Stimulated activated naive CD8-positive, alpha-beta T cell treated with anti-CD3 and anti-CD28 coated beads, Interleukin-15, amount 100 ng/mL, for 72 hours (primary cell): ENCODE data around the gene SLC13A3.

ENCODE experiments used
- ATAC-seq: fragments of 150-1000 bp; cut with Tn5 transposase; 2 replicates; pipeline ENCODE4 v1.10.0; 2021; ENCODE audit warnings: mild to moderate bottlenecking, moderate library complexity
- DNase-seq, 2 donors: peaks; one replicate each; pipeline ENCODE4 v3.0.0; 2021 to 2022
- H3K27ac Mint-ChIP-seq, 2 donors: one replicate each; pipeline ENCODE4 v1.8.0; 2022; ENCODE audit warnings: mild to moderate bottlenecking in 2 of 2, mixed read lengths in 2 of 2, moderate library complexity in 2 of 2
- H3K27me3 Mint-ChIP-seq: one replicate; pipeline ENCODE4 v1.8.0; 2022; ENCODE audit warnings: mixed read lengths
- H3K4me1 Mint-ChIP-seq: one replicate; pipeline ENCODE4 v1.8.0; 2022; ENCODE audit warnings: mild to moderate bottlenecking, mixed read lengths
- H3K4me3 Mint-ChIP-seq, 2 donors: one replicate each; pipeline ENCODE4 v1.8.0; 2022; ENCODE audit warnings: mild to moderate bottlenecking in 2 of 2, mixed read lengths in 2 of 2, moderate library complexity in 1 of 2
- H3K9me3 Mint-ChIP-seq, 2 donors: one replicate each; pipeline ENCODE4 v1.8.0; 2022; ENCODE audit warnings: mixed read lengths in 2 of 2

Gene SLC13A3

GRCh38 chr20:46670585-46671584 is 19.6 kb upstream of the SLC13A3 start:
- ATAC-seq = no peak
- H3K27me3 Mint-ChIP-seq = no peaks in the 10 kb centered on the region

GRCh38 chr20:46670228-46670584 is 18.9 kb upstream of the SLC13A3 start:
- peak overlapping the region in 1 of 2 donors; percentile 19 for H3K27ac Mint-ChIP-seq
- H3K27me3 Mint-ChIP-seq = no peaks in the 10 kb centered on the region
- DNase-seq (no peak), ATAC-seq (no peak)
- H3K4me3 Mint-ChIP-seq = no peak overlapping the region
- no peaks in the 10 kb centered on the region for H3K4me1 Mint-ChIP-seq
- H3K9me3 Mint-ChIP-seq = peaks cover 14 to 30% of the 10 kb centered on the region in 2 donors

More at GRCh38 chr20:46670585-46671584, 19.6 kb upstream of the SLC13A3 start:
- Mint-ChIP-seq H3K4me3 (no peak overlapping the region), H3K4me1 (no peaks in the 10 kb centered on the region), H3K27ac (peak overlapping the region in 1 of 2 donors; percentile 19), H3K9me3 (peaks cover 14 to 30% of the 10 kb centered on the region in 2 donors)
- no peak for DNase-seq

- no peak overlapping the region for H3K4me3 Mint-ChIP-seq
- no peaks in the 10 kb centered on the region for H3K27me3 Mint-ChIP-seq
- H3K9me3 Mint-ChIP-seq = peaks cover 14 to 20% of the 10 kb centered on the region in 2 donors
- no peak for ATAC-seq
- H3K27ac Mint-ChIP-seq = no peak overlapping the region
- no peak for DNase-seq
- H3K4me1 Mint-ChIP-seq = no peaks in the 10 kb centered on the region
Measured at GRCh38 chr20:46666818-46667515, 15.7 kb upstream of the SLC13A3 start.

GRCh38 chr20:46666306-46666705 is 15.0 kb upstream of the SLC13A3 start:
- Mint-ChIP-seq H3K27me3 (no peaks in the 10 kb centered on the region), H3K9me3 (peaks cover 11 to 13% of the 10 kb centered on the region in 2 donors), H3K27ac (no peak overlapping the region), H3K4me1 (no peaks in the 10 kb centered on the region), H3K4me3 (no peak overlapping the region)
- ATAC-seq = no peak
- no peak for DNase-seq

GRCh38 chr20:46665602-46666001 is 14.3 kb upstream of the SLC13A3 start:
- Mint-ChIP-seq H3K27ac (no peak overlapping the region), H3K4me3 (no peak overlapping the region), H3K27me3 (peaks cover 1% of the 10 kb centered on the region), H3K9me3 (peaks cover 6 to 7% of the 10 kb centered on the region in 2 donors), H3K4me1 (no peaks in the 10 kb centered on the region)
- no peak for DNase-seq
- no peak for ATAC-seq

GRCh38 chr20:46663531-46663930 is 12.3 kb upstream of the SLC13A3 start:
- H3K27ac Mint-ChIP-seq = no peak overlapping the region
- DNase-seq (no peak), ATAC-seq (no peak)
- peaks cover 7% of the 10 kb centered on the region for H3K27me3 Mint-ChIP-seq
- H3K4me1 Mint-ChIP-seq = no peaks in the 10 kb centered on the region
- H3K4me3 Mint-ChIP-seq = no peak overlapping the region
- peaks cover 0 to 7% of the 10 kb centered on the region in 2 donors for H3K9me3 Mint-ChIP-seq

- ATAC-seq (no peak), DNase-seq (no peak)
- H3K4me1 Mint-ChIP-seq = no peaks in the 10 kb centered on the region
- peak overlapping the region in 1 of 2 donors; percentile 10 for H3K27ac Mint-ChIP-seq
- H3K4me3 Mint-ChIP-seq = no peak overlapping the region
- H3K9me3 Mint-ChIP-seq = peaks cover 0 to 4% of the 10 kb centered on the region in 2 donors
- peaks cover 7% of the 10 kb centered on the region for H3K27me3 Mint-ChIP-seq
Measured at GRCh38 chr20:46661659-46662058, 10.4 kb upstream of the SLC13A3 start.

- H3K27me3 Mint-ChIP-seq = peaks cover 7% of the 10 kb centered on the region
- H3K9me3 Mint-ChIP-seq = peaks cover 0 to 4% of the 10 kb centered on the region in 2 donors
- no peak for ATAC-seq
Measured at GRCh38 chr20:46660487-46660886, 9.2 kb upstream of the SLC13A3 start.

GRCh38 chr20:46657618-46658017 is 6.4 kb upstream of the SLC13A3 start:
- ATAC-seq (no peak), DNase-seq (no peak)
- H3K4me1 Mint-ChIP-seq = no peaks in the 10 kb centered on the region
- no peak overlapping the region for H3K4me3 Mint-ChIP-seq
- H3K9me3 Mint-ChIP-seq = peaks cover 0 to 4% of the 10 kb centered on the region in 2 donors
- H3K27ac Mint-ChIP-seq = no peak overlapping the region
- peaks cover 18% of the 10 kb centered on the region for H3K27me3 Mint-ChIP-seq

More at GRCh38 chr20:46660487-46660886, 9.2 kb upstream of the SLC13A3 start:
- H3K4me3 Mint-ChIP-seq = no peak overlapping the region
- H3K27ac Mint-ChIP-seq = no peak overlapping the region
- H3K4me1 Mint-ChIP-seq = no peaks in the 10 kb centered on the region
- no peak for DNase-seq

GRCh38 chr20:46657137-46657536 is 5.9 kb upstream of the SLC13A3 start:
- no peak overlapping the region for H3K4me3 Mint-ChIP-seq
- H3K9me3 Mint-ChIP-seq = peaks cover 0 to 4% of the 10 kb centered on the region in 2 donors

GRCh38 chr20:46652699-46653098 is 1.4 kb upstream of the SLC13A3 start:
- Mint-ChIP-seq H3K4me3 (no peak overlapping the region), H3K27me3 (peaks cover 41% of the 10 kb centered on the region), H3K4me1 (no peaks in the 10 kb centered on the region), H3K9me3 (no peaks in the 10 kb centered on the region), H3K27ac (no peak overlapping the region)
- ATAC-seq = no peak
- DNase-seq = no peak

More at GRCh38 chr20:46657137-46657536, 5.9 kb upstream of the SLC13A3 start:
- Mint-ChIP-seq H3K27ac (no peak overlapping the region), H3K4me1 (no peaks in the 10 kb centered on the region), H3K27me3 (peaks cover 20% of the 10 kb centered on the region)
- ATAC-seq (no peak), DNase-seq (no peak)

- DNase-seq (no peak), ATAC-seq (no peak)
- Mint-ChIP-seq H3K9me3 (no peaks in the 10 kb centered on the region), H3K4me3 (no peak overlapping the region), H3K4me1 (no peaks in the 10 kb centered on the region), H3K27ac (no peak overlapping the region), H3K27me3 (peaks cover 41% of the 10 kb centered on the region)
Measured at GRCh38 chr20:46650575-46651090, 626 bp downstream of the SLC13A3 start.

- H3K27me3 Mint-ChIP-seq = peaks cover 41% of the 10 kb centered on the region
Measured at GRCh38 chr20:46649965-46650542, 1.2 kb downstream of the SLC13A3 start.

GRCh38 chr20:46649650-46649949 is 1.7 kb downstream of the SLC13A3 start:
- Mint-ChIP-seq H3K9me3 (no peaks in the 10 kb centered on the region), H3K27ac (no peak overlapping the region), H3K4me1 (no peaks in the 10 kb centered on the region), H3K4me3 (no peak overlapping the region), H3K27me3 (peaks cover 41% of the 10 kb centered on the region)
- ATAC-seq (no peak), DNase-seq (no peak)

More at GRCh38 chr20:46649965-46650542, 1.2 kb downstream of the SLC13A3 start:
- no peak overlapping the region for H3K4me3 Mint-ChIP-seq
- DNase-seq (no peak), ATAC-seq (no peak)
- H3K27ac Mint-ChIP-seq = no peak overlapping the region
- H3K9me3 Mint-ChIP-seq = no peaks in the 10 kb centered on the region
- H3K4me1 Mint-ChIP-seq = no peaks in the 10 kb centered on the region

GRCh38 chr20:46648903-46649649 is 2.2 kb downstream of the SLC13A3 start:
- ATAC-seq (no peak), DNase-seq (no peak)
- no peak overlapping the region for H3K4me3 Mint-ChIP-seq
- H3K27ac Mint-ChIP-seq = no peak overlapping the region
- no peaks in the 10 kb centered on the region for H3K4me1 Mint-ChIP-seq
- H3K27me3 Mint-ChIP-seq = peaks cover 41% of the 10 kb centered on the region
- H3K9me3 Mint-ChIP-seq = no peaks in the 10 kb centered on the region
